Liver (tissue), 3 donors: ENCODE data around the gene OR56A3.

Experiments
- ATF3 ChIP-seq: IDR thresholded peaks from 2 replicates; pipeline ENCODE4 v1.6.1; 2016; ENCODE audit warnings: antibody characterized with exemption
- CTCF ChIP-seq: fragments of 150-350 bp; IDR thresholded peaks from 2 replicates; pipeline ENCODE4 v1.5.1; 2017; ENCODE audit warnings: improper control_type of control experiment, low read depth, low read length; ENCODE audit not compliant: missing input control
- EGR1 ChIP-seq, 2 donors: IDR thresholded peaks; 2 replicates each; pipeline ENCODE4 v1.6.1; 2016 to 2018; ENCODE audit warnings: antibody characterized with exemption in 2 of 2, low read depth in 2 of 2
- GABPA ChIP-seq, 2 donors: IDR thresholded peaks in 1 of 2; conservative IDR thresholded peaks in 1 of 2; 2 replicates each; pipeline ENCODE4 v1.6.1; 2016; ENCODE audit warnings: antibody characterized with exemption in 2 of 2, mild to moderate bottlenecking in 1 of 2, moderate library complexity in 1 of 2
- NR2F2 ChIP-seq: IDR thresholded peaks from 2 replicates; pipeline ENCODE4 v1.6.1; 2016; ENCODE audit warnings: antibody characterized with exemption
- RAD21 ChIP-seq, 2 donors: IDR thresholded peaks; 2 replicates each; pipeline ENCODE4 v1.6.1; 2016; ENCODE audit warnings: antibody characterized with exemption in 2 of 2, mild to moderate bottlenecking in 2 of 2
- SP1 ChIP-seq: IDR thresholded peaks from 2 replicates; pipeline ENCODE4 v1.6.1; 2018; ENCODE audit warnings: antibody characterized with exemption, mild to moderate bottlenecking
- donor health status: healthy.
- donor health status: healthy.

GRCh38 chr11:5922749-5923426 lies 19.2 kb upstream of the OR56A3 start:
- TF ChIP-seq CTCF (no peak), SP1 (no peak), NR2F2 (no peak), EGR1 (IDR thresholded peaks at IDR 0.05; ENCODE audit: low read depth in 2 of 2) (no peak), ATF3 (no peak), GABPA (IDR thresholded peaks at IDR 0.05 in 1 of 2, conservative IDR thresholded peaks at IDR 0.05 in 1 of 2) (no peak), RAD21 (IDR thresholded peaks at IDR 0.05) (no peak)
